Bronchial epithelial cell (primary cell): ENCODE results near the gene SLC16A3. TPM values are rescaled to one million over a fixed set of nuclear protein-coding genes. Genes with fewer than 3 reads are reported as not detected.

Source experiments
- DNase-seq: peaks from one replicate; pipeline ENCODE4 v3.0.0-alpha.2; 2010; ENCODE audit warnings: low read depth
- FAIRE-seq: peaks from 2 replicates; lab custom pipeline; 2011; peaks lifted over from hg19 to GRCh38; lab: Jason Lieb, UNC
- H3K27me3 ChIP-seq: 2 replicates; pipeline ENCODE4 v1.5.1; 2011; ENCODE audit warnings: low read length; ENCODE audit not compliant: control insufficient read depth, insufficient read depth
- H3K36me3 ChIP-seq: 2 replicates; pipeline ENCODE4 v1.5.1; 2011; ENCODE audit warnings: low read length; ENCODE audit not compliant: control insufficient read depth, insufficient read depth
- H3K4me3 ChIP-seq: 2 replicates; pipeline ENCODE4 v1.5.1; 2011; ENCODE audit warnings: mild to moderate bottlenecking, low read depth, low read length, control low read depth
- CTCF ChIP-seq: IDR thresholded peaks from 2 replicates; pipeline ENCODE4 v1.5.1; 2011; ENCODE audit warnings: mild to moderate bottlenecking, moderate library complexity, low read length, control low read depth, inconsistent platforms; ENCODE audit not compliant: insufficient read depth, severe bottlenecking
- total RNA-seq: library from RNA; depleted of rRNA; stranded (reverse); fragments of >200 nt; gene quantifications from 2 replicates; pipeline ENCODE4 v1.2.1, GENCODE V29; 2014

Gene SLC16A3
- total RNA-seq, 1 donor from 2014 or later: 162 TPM

GRCh38 chr17:82232876-82233785 is 4.3 kb downstream of the SLC16A3 start:
- Histone ChIP-seq H3K27me3 (no peaks in the 10 kb centered on the region), H3K4me3 (no peak overlapping the region), H3K36me3 (peaks cover 35% of the 10 kb centered on the region)
- TF ChIP-seq CTCF: no peak
- DNase-seq: no peak
- no peak for FAIRE-seq

DNA sequence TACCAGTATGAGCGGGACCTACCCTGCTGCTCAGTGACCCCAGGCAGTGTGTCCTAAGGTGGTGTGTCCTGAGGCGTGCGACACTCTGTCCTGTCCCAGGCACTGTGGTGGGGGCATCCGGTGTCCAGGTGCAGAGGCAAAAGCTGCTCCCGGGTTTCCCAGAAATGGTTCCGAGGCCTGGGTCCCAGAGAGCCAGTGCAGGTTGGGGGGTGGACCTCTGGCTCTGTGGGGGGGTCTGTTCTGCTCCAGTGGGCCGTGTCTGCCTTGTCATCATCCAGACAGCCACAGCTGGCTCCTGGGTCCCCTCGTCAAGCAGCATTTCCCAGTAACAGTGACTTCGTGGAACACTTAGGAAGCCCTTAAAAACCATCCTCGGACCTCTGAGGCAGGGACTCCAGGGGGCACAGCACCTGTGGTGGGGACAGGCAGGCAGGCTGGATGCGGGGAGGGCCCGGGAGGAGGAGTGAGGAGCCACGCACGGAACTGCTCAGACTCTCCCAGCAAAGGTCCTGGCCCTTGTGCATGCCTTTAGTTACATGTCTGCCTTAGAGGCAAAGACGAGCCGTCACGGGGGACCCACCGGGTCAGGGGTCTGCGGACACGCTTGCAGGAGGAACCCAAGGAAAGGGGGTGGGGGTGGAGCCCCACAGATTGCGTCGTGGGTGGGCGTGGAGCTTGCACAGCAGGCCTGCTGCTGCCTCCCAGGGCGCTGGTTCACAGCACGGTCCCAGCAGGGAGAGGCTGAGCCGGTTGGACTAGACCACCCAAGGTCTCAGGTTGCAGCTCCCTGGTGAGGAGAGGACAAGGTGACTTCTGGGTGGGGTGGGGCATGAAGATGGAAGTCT is 5.6 kb downstream of the SLC16A3 start:
- Histone ChIP-seq H3K4me3 (no peak overlapping the region), H3K27me3 (no peaks in the 10 kb centered on the region), H3K36me3 (peaks cover 41% of the 10 kb centered on the region)
- DNase-seq: no peak
- no peak for TF ChIP-seq CTCF
- no peak for FAIRE-seq

DNA sequence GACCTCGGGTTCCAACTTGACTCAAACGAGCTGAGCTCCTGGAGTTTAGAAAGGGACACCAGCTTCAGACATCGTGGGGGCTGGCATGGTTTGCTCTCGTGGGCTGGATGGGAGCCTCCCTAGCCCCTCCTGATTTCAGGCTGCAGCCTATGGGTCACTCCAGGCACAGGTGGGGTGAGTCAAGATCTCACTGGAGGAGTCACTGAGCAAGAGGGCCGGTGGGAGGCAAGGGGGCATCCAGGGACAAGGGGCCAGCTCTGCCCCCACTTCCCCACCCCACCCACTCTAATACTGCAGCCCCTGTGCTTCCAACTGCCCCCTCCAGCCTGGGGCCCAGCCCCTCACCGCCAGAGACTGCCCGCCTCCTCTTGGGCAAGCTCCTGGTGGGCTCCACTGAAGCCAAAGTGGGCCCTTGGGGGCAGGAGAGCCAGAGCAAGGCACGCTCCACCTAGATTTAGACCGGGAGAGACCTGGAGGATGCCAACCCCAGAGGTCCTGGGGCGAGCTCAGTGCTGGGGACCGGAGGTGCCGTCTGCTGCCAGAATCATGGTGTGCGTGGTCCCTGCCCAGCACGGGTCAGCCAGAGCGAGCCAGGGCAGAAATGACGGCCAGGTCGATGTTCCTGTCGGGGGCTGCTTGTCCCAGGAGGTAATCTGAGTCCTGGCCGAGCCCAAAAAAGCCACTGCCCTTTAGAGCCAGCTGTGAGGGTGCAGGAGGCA is 6.4 kb downstream of the SLC16A3 start:
- Histone ChIP-seq H3K4me3 (no peak overlapping the region), H3K36me3 (peaks cover 45% of the 10 kb centered on the region), H3K27me3 (no peaks in the 10 kb centered on the region)
- TF ChIP-seq CTCF: no peak
- no peak for FAIRE-seq
- DNase-seq: no peak

DNA sequence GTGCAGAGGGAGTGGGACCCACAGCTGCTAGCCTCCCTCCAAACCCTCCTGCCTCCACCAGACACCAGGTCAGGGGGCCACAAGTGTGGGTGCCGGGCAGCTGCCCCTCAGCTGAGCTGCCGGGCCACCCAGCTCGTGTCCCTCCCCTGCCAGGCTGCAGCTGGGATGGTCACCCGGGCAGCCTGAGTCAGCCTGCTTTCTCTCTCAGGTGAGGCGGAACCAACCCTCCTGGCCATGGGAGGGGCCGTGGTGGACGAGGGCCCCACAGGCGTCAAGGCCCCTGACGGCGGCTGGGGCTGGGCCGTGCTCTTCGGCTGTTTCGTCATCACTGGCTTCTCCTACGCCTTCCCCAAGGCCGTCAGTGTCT is 6.9 kb downstream of the SLC16A3 start:
- Histone ChIP-seq H3K27me3 (no peaks in the 10 kb centered on the region), H3K4me3 (no peak overlapping the region), H3K36me3 (peaks cover 45% of the 10 kb centered on the region)
- DNase-seq (peak; percentile 29), FAIRE-seq (no peak)
- TF ChIP-seq CTCF: no peak

DNA sequence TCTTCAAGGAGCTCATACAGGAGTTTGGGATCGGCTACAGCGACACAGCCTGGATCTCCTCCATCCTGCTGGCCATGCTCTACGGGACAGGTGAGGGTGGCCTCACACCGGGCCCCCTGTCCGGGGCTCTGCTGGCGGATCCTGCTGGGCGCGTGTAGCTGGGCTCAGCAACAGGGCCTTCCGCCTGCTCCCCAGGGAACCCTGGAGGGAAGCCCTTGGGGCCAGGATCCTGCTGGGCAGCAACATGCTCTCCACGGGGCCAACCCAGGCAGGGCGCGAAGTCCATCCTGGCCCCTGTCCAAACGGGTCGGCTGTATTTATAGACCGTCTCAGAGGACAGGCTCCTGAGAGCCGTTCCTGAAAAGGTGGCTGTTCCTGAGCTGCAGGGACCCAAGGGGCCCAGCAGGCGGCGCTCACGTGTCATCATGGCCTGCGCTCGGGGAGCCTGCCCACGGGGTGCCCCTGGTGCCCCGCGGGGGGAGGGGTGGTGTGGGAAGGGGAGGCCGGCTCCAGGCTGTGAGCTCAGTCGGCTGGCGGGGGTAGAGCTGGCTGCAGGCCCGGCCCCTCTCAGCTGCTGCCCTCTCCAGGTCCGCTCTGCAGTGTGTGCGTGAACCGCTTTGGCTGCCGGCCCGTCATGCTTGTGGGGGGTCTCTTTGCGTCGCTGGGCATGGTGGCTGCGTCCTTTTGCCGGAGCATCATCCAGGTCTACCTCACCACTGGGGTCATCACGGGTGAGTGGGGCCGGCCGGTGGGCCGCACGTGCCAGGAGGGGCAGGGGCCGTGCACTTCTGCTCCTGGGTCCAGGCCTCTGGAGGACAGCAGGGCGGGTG is 7.5 kb downstream of the SLC16A3 start:
- FAIRE-seq (no peak), DNase-seq (no peak)
- no peaks in the 10 kb centered on the region for H3K27me3 ChIP-seq
- H3K36me3 ChIP-seq: peaks cover 45% of the 10 kb centered on the region
- no peak overlapping the region for H3K4me3 ChIP-seq
- peak; percentile 86 for TF ChIP-seq CTCF
